Dermis microvascular lymphatic vessel endothelial cell (primary cell): Measurements from ENCODE around the gene TMEM18. TPM values are rescaled to one million over a fixed set of nuclear protein-coding genes. Genes with fewer than 3 reads are reported as not detected.
A peak's percentile ranks its signal among the peaks of the same experiment; 100 is the strongest.

Source experiments
- DNase-seq, 2 donors: peaks; one replicate each; pipeline versions ENCODE4 v3.0.0 to v3.0.0-alpha.2; 2010; ENCODE audit warnings: low read depth in 2 of 2
- total RNA-seq: library from RNA; depleted of rRNA; stranded (reverse); fragments of >200 nt; gene quantifications from 2 replicates; pipeline ENCODE4 v1.2.1, GENCODE V29; 2014

TMEM18 gene
- total RNA-seq, 1 donor from 2014 or later: 8.5 TPM

DNA sequence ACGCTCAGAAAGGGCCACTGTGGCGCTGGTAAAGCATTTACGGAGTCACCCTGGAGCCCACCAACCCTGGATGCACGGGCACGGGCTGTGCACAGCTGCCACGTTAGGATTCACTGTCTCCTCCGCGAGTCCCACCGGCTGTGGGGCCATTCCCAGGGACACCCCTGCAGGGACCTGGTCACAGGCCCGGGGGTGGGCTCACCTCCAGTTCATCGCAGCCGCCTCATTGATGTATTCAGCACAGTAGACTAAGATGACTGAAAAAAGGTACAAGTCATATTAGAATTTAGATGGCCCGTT, 4.7 kb downstream of the TMEM18 start:
- no peak for DNase-seq

DNA sequence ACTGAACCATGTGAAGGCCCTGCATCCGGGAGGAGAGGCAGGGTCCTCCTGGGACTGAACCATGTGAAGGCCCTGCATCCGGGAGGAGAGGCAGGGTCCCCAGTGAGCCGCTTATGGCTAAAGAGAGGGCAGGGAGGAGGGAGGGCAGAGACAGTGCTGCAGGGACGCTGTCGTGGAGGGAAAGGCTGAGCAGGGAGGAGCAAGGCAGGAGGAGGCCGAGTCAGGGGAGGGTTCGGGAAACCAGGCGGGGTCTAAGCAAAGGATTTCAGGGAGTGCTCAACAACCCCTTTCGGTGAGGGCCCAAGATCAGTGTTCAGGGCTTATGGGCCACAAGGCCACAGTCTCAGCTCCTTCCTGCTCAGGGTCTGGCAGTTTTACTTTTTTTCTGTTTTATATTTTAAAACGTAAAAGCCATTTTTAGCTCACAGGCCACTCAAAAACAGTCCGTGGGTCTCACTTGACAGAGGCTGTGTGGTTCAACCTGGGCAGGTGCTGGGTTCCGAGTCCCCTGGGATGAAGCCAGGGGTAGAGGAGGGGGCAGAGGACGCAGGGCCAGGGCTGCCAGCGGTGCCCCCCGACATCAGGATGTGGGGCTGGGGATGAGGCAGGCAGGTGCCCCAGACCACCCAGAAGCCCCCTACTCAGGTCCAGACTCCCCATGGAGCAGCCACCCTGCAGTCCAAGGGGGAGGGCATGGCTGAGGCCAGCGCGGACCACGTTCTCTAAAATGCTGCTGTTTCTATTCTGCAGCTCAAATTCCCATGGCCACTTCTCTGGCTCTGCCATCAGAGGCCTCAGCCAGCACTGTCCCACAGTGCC, 5.2 kb downstream of the TMEM18 start:
- no peak for DNase-seq

GRCh38 chr2:671072-671471, 6.1 kb downstream of the TMEM18 start:
- no peak for DNase-seq

DNA sequence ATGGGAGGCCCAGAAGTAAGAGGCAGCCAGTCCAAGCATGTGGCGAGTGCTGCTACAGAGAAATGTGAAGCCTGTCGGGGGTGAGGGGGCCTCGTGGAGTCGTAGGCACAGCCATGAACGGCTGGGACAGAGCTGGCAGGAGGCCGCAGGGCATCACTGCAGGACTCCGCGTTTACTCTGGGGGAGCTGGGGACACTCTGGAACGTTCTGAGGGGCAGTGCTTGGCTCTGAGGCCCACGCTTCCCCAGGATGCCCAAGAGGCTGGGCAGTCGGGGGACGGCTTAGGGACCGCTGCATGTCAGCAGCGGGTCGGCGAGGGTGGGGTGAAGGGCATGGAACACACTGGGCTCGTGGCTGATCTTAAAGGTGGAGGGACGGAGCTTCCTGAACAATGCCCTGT, 6.6 kb downstream of the TMEM18 start:
- no peak for DNase-seq

- peak in 1 of 2 donors; percentile 26 for DNase-seq
Measured at GRCh38 chr2:669323-669722, 7.9 kb downstream of the TMEM18 start.

DNA sequence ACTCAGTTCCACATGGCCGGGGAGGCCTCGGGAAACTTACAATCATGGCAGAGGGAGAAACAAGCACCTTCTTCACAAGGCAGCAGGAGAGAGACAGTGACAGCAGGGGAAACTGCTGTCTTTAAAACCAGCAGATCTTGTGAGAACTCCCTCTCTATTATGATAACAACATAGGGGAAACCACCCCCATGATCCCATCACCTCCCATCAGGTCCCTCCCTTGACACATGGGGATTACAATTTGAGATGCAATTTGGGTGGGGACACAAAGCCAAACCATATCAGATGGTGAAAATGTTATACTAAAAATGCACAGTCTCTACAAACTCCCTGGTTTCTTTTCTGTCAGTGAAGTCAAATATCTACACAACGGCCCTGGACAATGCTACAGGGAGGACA, 9.2 kb downstream of the TMEM18 start:
- DNase-seq: no peak

- DNase-seq: peak; percentile 54 to 78
Measured at GRCh38 chr2:667332-667999, 9.7 kb downstream of the TMEM18 start.

DNA sequence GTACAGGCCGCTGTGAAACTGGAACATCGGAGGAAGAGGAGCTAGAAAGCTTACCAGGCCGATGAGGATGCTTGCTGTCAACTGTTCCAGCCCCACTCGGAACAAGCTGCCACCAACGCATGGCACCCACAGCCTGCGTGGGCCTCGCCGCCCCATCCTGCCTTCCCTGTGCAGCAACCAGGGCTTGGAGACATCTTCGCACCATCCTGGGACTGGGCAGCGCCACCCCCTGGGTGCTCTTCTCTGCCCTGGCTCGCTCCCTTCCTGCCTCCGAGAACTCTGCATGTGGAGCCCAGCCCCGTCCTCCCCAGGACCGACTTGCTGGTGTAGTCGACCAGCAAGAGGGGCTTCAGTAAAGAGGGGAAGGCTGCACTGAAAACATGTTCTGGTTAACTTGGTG, 10.8 kb downstream of the TMEM18 start:
- no peak for DNase-seq

DNA sequence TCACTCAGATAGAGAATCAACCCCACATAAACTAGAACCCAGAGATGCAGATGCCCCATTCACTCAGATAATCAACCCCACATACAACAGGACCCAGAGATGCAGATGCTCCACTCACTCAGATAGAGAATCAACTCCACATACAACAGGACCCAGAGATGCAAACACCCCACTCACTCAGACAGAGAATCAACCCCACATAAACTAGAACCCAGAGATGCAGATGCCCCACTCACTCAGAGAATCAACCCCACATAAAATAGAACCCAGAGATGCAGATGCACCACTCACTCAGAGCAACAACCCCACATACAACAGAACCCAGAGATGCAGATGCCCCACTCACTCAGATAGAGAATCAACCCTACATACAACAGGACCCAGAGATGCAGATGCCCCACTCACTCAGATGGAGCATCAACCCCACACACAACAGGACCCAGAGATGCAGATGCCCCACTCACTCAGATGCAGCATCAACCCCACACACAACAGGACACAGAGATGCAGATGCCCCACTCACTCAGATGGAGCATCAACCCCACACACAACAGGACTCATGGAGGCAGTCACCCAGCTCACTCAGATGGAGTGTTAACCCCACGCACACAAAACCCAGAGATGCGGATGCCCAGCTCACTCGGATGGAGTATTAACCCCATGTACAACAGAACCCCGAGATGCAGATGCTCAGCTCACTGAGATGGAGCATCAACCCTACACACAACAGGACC, 11.7 kb downstream of the TMEM18 start:
- DNase-seq: no peak

DNA sequence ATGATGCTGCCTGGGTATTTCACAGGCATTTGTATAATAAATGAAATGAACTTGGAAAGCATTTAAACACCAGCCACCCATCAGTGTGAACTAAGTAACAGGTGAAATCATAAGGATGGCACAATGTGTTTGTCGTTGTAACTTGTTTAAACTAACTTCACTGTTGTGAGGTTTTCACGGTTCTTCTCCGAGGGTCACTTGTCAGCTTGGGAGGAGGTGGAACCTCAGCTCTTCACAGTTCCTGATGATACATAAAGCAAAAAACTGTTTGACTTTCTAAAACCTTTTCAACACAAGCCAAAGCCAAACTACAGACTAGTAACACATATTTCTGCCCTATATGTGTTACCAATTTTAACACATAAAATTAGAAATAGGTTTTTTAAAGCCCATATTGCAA, 13.1 kb downstream of the TMEM18 start:
- no peak for DNase-seq

GRCh38 chr2:663221-663620, 14.0 kb downstream of the TMEM18 start:
- no peak for DNase-seq

GRCh38 chr2:661360-661635, 15.9 kb downstream of the TMEM18 start:
- no peak for DNase-seq

DNA sequence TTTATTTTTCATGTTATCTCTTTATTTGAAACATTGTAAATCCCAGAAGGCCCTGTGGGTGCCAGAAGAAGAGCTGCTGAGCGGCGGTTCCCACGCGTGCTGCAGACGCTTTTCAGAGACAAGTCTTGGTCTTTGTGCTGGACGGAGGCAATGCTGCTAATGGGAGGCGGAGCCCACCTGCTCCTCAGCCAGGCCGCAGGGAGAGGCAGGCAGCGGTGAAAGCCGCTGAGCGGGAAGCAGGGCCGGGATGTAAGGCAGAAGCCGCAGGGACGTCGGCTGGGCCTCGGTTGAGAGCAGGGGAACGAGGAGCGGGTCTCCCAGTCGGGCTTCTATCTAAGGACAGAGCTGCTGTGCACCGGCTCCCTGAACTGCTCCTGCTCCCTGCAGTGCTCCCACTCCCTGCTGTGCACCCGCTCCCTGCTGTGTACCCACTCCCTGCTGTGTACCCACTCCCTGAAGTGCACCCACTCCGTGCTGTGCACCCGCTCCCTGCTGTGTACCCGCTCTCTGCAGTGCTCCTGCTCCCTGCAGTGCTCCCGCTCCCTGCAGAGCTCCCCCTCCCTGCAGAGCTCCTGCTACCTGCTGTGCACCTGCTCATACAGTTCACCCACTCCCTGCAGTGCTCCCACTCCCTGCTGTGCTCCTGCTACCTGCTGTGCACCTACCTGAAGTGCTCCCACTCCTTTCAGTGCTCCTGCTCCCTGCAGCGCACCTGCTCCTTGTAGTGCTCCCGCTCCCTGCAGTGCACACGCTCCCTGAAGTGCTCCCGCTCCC, 16.4 kb downstream of the TMEM18 start:
- DNase-seq: no peak

- DNase-seq: no peak
Measured at GRCh38 chr2:660029-660428, 17.2 kb downstream of the TMEM18 start.

DNA sequence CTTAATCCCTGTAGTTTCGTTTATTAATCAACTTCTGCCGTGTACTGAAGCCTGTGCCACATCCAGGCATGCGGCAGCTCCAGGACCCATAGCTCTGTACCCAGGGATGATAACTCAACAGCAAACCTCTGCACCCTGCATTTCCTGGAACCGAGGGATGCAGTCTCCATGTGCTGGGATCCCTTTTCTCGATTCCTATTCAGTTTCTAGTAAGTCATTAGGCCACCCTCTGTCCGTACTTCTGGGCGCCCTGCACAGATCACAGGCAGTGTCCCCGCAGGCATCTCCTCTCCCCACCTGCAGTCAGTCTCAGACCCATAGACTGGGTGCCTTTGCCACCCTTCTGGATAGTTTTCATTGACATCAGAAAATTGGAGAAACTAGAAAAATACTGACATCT, 18.8 kb downstream of the TMEM18 start:
- no peak for DNase-seq

- DNase-seq: no peak
Measured at GRCh38 chr2:657766-658165, 19.4 kb downstream of the TMEM18 start.

GRCh38 chr2:656676-657075, 20.5 kb downstream of the TMEM18 start:
- no peak for DNase-seq

- no peak for DNase-seq
Measured at GRCh38 chr2:655626-656025, 21.6 kb downstream of the TMEM18 start.

DNA sequence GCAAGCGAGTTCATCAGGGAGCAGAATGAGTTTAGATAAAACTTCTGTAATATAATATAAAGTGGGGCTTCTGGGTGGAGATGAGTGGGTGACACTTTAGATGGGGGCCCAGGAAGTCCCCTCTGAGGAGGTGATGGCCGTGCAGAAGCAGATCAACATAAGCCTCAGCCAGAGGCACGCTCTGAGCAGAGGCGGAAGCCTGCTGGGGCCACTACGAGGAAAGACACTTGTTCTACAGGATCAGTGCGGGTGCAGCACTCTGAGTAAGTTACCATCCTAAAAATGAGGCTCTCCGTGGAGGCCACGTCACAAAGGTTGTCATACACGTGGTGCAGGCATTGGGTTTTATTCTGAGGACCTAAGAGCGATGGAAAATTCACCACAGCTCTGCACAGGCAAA, 22.3 kb downstream of the TMEM18 start:
- no peak for DNase-seq

- DNase-seq: no peak
Measured at GRCh38 chr2:653645-654425, 23.4 kb downstream of the TMEM18 start.

GRCh38 chr2:652881-653480, 24.2 kb downstream of the TMEM18 start:
- no peak for DNase-seq
